K562 (cell line): ENCODE results near the gene DCLK3. TPM values are rescaled to one million over a fixed set of nuclear protein-coding genes. Genes with fewer than 3 reads are reported as not detected.

Experiments
- ATAC-seq: fragments of 200-7000 bp; cut with Tn5 transposase; 3 replicates; pipeline ENCODE4 v1.9.1; 2020; ENCODE audit warnings: moderate library complexity
- BruUV-seq: library from RNA; stranded (reverse); fragments of 400-500 nt; replicated peaks from 2 replicates; lab custom pipeline; 2021; lab: Mats Ljungman, UMichigan
- CTCF ChIA-PET: fragments of 300-600 bp; formaldehyde crosslinking; extraction: SDS; loops from one replicate; lab custom pipeline; 2021; ENCODE audit warnings: low intra/inter-chr PET ratio; lab: Yijun Ruan, JAX
- POLR2A ChIA-PET: fragments of 300-600, 350-650 bp; sonication (Branson Sonifier 250); formaldehyde crosslinking; extraction: SDS; loops from one replicate; lab custom pipeline; 2021; ENCODE audit warnings: antibody characterized with exemption, inconsistent platforms; lab: Yijun Ruan, JAX
- DNase-seq, 4 experiments: peaks; one replicate each; pipeline versions ENCODE4 v3.0.0 to v3.0.0-alpha.2; 2011 to 2018; ENCODE audit warnings: low spot score in 3 of 4, mixed read lengths in 3 of 4; ENCODE audit errors: extremely low read depth in 1 of 4
- FAIRE-seq: peaks from 2 replicates; lab custom pipeline; 2011; peaks lifted over from hg19 to GRCh38; lab: Jason Lieb, UNC
- H2AFZ ChIP-seq: 2 replicates; pipeline ENCODE4 v1.6.0; 2011; ENCODE audit warnings: low read depth, low read length, control low read depth, inconsistent platforms
- H3K27ac ChIP-seq: fragments of 200-600 bp; 3 replicates; pipeline ENCODE4 v1.8.0; 2011; ENCODE audit warnings: low read depth, mild to moderate bottlenecking, control low read depth, inconsistent platforms, low read length, moderate library complexity, mixed read lengths; ENCODE audit errors: extremely low read depth
- H3K27me3 ChIP-seq, 2 experiments: fragments of 300-600 bp in 1 of 2; 2 replicates in 1 of 2; 3 replicates in 1 of 2; pipeline versions ENCODE4 v1.6.0 to v1.8.0; 2011; ENCODE audit warnings: inconsistent platforms in 2 of 2, low read length in 2 of 2, mild to moderate bottlenecking in 1 of 2, mixed read lengths in 1 of 2, moderate library complexity in 1 of 2; ENCODE audit not compliant: control insufficient read depth in 2 of 2, insufficient read depth in 2 of 2
- H3K36me3 ChIP-seq: fragments of 300-600 bp; 3 replicates; pipeline ENCODE4 v1.8.0; 2011; ENCODE audit warnings: mild to moderate bottlenecking, low read length, inconsistent platforms; ENCODE audit not compliant: control insufficient read depth, insufficient read depth
- H3K4me1 ChIP-seq, 2 experiments: fragments of 200-600 bp in 1 of 2; replicated peaks in 1 of 2; 2 replicates in 1 of 2; 3 replicates in 1 of 2; pipeline versions ENCODE4 v1.5.1 to v1.8.0; 2011; ENCODE audit warnings: inconsistent platforms in 2 of 2, low read length in 2 of 2, mild to moderate bottlenecking in 1 of 2, mixed read lengths in 1 of 2, moderate library complexity in 1 of 2; ENCODE audit not compliant: control insufficient read depth in 2 of 2, insufficient read depth in 2 of 2
- H3K4me2 ChIP-seq: 2 replicates; pipeline ENCODE4 v1.6.1; 2011; ENCODE audit warnings: low read length, control low read depth, inconsistent platforms, mixed read lengths; ENCODE audit not compliant: insufficient read depth
- H3K4me3 ChIP-seq: fragments of 200-600 bp; sonication (generic), shearing (Covaris generic); 2 replicates; pipeline ENCODE4 v1.5.1; 2016; ENCODE audit warnings: control low read depth, inconsistent platforms
- H3K79me2 ChIP-seq: fragments of 200-600 bp; 3 replicates; pipeline ENCODE4 v1.8.0; 2011; ENCODE audit warnings: low read length, inconsistent platforms; ENCODE audit not compliant: control insufficient read depth, insufficient read depth
- H3K9ac ChIP-seq, 2 experiments: 2 replicates each; pipeline versions ENCODE4 v1.6.0 to v1.6.1; 2011; ENCODE audit warnings: low read depth in 2 of 2, low read length in 2 of 2, control low read depth in 1 of 2, inconsistent platforms in 1 of 2, mild to moderate bottlenecking in 1 of 2, mixed read lengths in 1 of 2; ENCODE audit not compliant: insufficient read depth in 1 of 2
- H3K9me1 ChIP-seq: one replicate; pipeline ENCODE4 v1.6.0; 2011; ENCODE audit warnings: inconsistent platforms, mild to moderate bottlenecking, low read length, moderate library complexity; ENCODE audit not compliant: control insufficient read depth, insufficient read depth
- H3K9me3 ChIP-seq: replicated peaks from 2 replicates; pipeline ENCODE4 v1.5.1; 2011; ENCODE audit warnings: low read depth, low read length, inconsistent platforms; ENCODE audit not compliant: control insufficient read depth, insufficient read depth
- H4K20me1 ChIP-seq: replicated peaks from 2 replicates; pipeline ENCODE4 v1.6.1; 2011; ENCODE audit warnings: low read length, inconsistent platforms, mixed read lengths; ENCODE audit not compliant: control insufficient read depth, insufficient read depth
- BCL6 ChIP-seq: fragments of 250-450 bp; sonication (Bioruptor Pico); IDR thresholded peaks from 2 replicates; pipeline ENCODE4 v1.4.0; 2020
- ESRRA ChIP-seq: fragments of 450-650 bp; IDR thresholded peaks from 2 replicates; pipeline ENCODE4 v1.6.1; 2014; ENCODE audit warnings: low read depth, mild to moderate bottlenecking, moderate library complexity, borderline replicate concordance
- GABPB2 ChIP-seq: fragments of 250-450 bp; sonication (Bioruptor Pico); conservative IDR thresholded peaks from 2 replicates; pipeline ENCODE4 v1.5.1; 2021; ENCODE audit warnings: mild to moderate bottlenecking
- HIVEP1 ChIP-seq: fragments of 250-450 bp; sonication (Bioruptor Pico); IDR thresholded peaks from 2 replicates; pipeline ENCODE4 v1.4.0; 2020; ENCODE audit warnings: mild to moderate bottlenecking
- KAT7 ChIP-seq: sonication (generic); formaldehyde crosslinking; IDR thresholded peaks from 2 replicates; pipeline ENCODE4 v1.8.0; 2022; ENCODE audit warnings: missing genetic modification reagents, mild to moderate bottlenecking, borderline replicate concordance
- NCOA1 ChIP-seq: fragments of 450-650 bp; IDR thresholded peaks from 2 replicates; pipeline ENCODE4 v1.6.1; 2016; ENCODE audit warnings: low read depth
- POU5F1 ChIP-seq: fragments of 150-350 bp; IDR thresholded peaks from 2 replicates; pipeline ENCODE4 v1.6.1; 2014; ENCODE audit warnings: borderline replicate concordance, low read length, low read depth, mild to moderate bottlenecking; ENCODE audit not compliant: partially characterized antibody
- SIN3A ChIP-seq, 2 experiments: fragments of 150-350 bp in 1 of 2; IDR thresholded peaks; 2 replicates each; pipeline ENCODE4 v1.6.1; 2011 to 2016; ENCODE audit warnings: borderline replicate concordance in 2 of 2, low read depth in 2 of 2, low read length in 2 of 2, mild to moderate bottlenecking in 2 of 2, moderate library complexity in 2 of 2; ENCODE audit not compliant: control insufficient read depth in 1 of 2
- WGBS: fragments of 100-300 bp; shearing (Covaris generic); methylation state at CpG from one replicate; pipeline ENCODE4 v1.1.6; 2016; ENCODE audit warnings: low coverage, mixed read lengths; ENCODE audit not compliant: insufficient coverage; ENCODE audit errors: missing lambda C conversion rate; 5-methylcytosine and 5-hydroxymethylcytosine counted together
- in situ Hi-C: fragments of 300-500 bp; cut with MboI; formaldehyde crosslinking; loops from 4 replicates; pipeline ENCODE4 v1.15.0; 2018; ENCODE audit warnings: inconsistent platforms, mixed read lengths
- intact Hi-C: fragments of 100-400 bp; cut with micrococcal nuclease; formaldehyde crosslinking; loops from 2 replicates; pipeline ENCODE4 v1.14.2; 2022
- polyA plus RNA-seq, 8 experiments: library from polyadenylated mRNA; depleted of rRNA in 4 of 8; stranded (reverse) in 5 of 8; unstranded in 3 of 8; fragments of >200 nt; fragmentation: Nextera tagmentation in 2 of 8; fragmentation: Illumina TruSeq in 1 of 8; extraction: Ambion mirVana in 2 of 8; extraction: Trizol in 1 of 8; gene quantifications; 2 replicates each; pipeline versions ENCODE4 v1.2.1 to v1.2.3, GENCODE V29; 2011 to 2014; ENCODE audit warnings: inconsistent platforms in 1 of 8, missing spikeins in 1 of 8
- total RNA-seq, 7 experiments: library from RNA; depleted of rRNA in 6 of 7; stranded (reverse); fragments of >200 nt in 6 of 7; fragmentation: Illumina TruSeq in 2 of 7; extraction: Trizol in 2 of 7; gene quantifications; 2 replicates each; pipeline versions ENCODE4 v1.2.1 to v1.2.3, GENCODE V29; 2011 to 2021; ENCODE audit warnings: low replicate concordance in 1 of 7
- TF ChIP-seq, protein P1 (sequence below): sonication (generic); formaldehyde crosslinking; IDR thresholded peaks from 2 replicates; pipeline ENCODE4 v1.8.0; 2022; ENCODE audit warnings: mild to moderate bottlenecking, missing genetic modification reagents
- TF ChIP-seq, protein P2 (sequence below): sonication (generic); formaldehyde crosslinking; IDR thresholded peaks from 2 replicates; pipeline ENCODE4 v1.8.1; 2023; ENCODE audit warnings: mild to moderate bottlenecking, missing genetic modification reagents

The DCLK3 gene
- total and polyA plus RNA-seq, 9 of the 15 experiments (the other 6 are each of a cell fraction or from before 2014, with no cell fraction given) = not detected

DNA sequence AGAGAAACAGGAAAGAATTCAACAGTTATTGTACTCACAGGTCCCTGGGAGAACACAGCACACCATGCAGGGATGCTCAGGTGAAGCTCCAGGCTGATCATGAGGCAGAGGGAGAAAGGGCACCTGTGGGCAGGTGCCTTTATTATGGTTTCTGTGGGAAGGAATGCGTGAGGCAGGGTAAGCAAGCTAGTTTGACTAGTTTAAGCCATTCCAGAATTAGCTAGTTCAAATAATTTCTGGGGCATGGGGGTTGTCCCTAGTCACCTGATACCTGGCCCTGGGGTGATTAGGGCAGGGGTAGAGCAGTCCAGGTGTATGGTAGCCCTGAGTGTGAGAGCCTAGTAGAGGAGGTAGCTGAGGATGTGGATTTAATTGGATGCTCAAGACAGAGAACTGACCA lies 47.9 kb upstream of the DCLK3 start:
- Histone ChIP-seq H3K9ac (no peak overlapping the region), H3K4me2 (no peak overlapping the region), H3K9me1 (no peaks in the 10 kb centered on the region), H3K27me3 (peaks cover 2 to 30% of the 10 kb centered on the region in 2 experiments; a peak in 4 of 5 replicates), H3K79me2 (no peaks in the 10 kb centered on the region), H2AFZ (no peak overlapping the region), H3K9me3 (no peaks in the 10 kb centered on the region), H3K4me1 (no peaks in the 10 kb centered on the region), H3K27ac (no peak overlapping the region), H3K36me3 (no peaks in the 10 kb centered on the region), H3K4me3 (no peak overlapping the region), H4K20me1 (no peaks in the 10 kb centered on the region)
- ChIA-PET POLR2A (interaction anchor here (0.6 to 0.7 kb wide), 2 partner anchors 37 to 426 kb away, joined by 3 read pairs; no protein-coding TSS in a partner anchor), CTCF (no interaction called here)
- TF ChIP-seq BCL6 (CRISPR knock-in tag) = no peak
- TF ChIP-seq HIVEP1 (CRISPR knock-in tag) = no peak
- no peak for TF ChIP-seq GABPB2 (CRISPR knock-in tag)
- no peak for TF ChIP-seq NCOA1
- TF ChIP-seq ESRRA = no peak
- TF ChIP-seq, protein P1, sequence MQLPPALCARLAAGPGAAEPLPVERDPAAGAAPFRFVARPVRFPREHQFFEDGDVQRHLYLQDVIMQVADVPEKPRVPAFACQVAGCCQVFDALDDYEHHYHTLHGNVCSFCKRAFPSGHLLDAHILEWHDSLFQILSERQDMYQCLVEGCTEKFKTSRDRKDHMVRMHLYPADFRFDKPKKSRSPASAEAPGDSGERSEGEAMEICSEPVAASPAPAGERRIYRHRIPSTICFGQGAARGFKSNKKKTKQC (CRISPR knock-in tag) = no peak
- no peak for TF ChIP-seq SIN3A (IDR thresholded peaks at IDR 0.05; ENCODE audit: borderline replicate concordance in 2 of 2, control insufficient read depth in 1 of 2, low read depth in 2 of 2, low read length in 2 of 2)
- no peak for TF ChIP-seq KAT7 (CRISPR knock-in tag)
- TF ChIP-seq, protein P2, sequence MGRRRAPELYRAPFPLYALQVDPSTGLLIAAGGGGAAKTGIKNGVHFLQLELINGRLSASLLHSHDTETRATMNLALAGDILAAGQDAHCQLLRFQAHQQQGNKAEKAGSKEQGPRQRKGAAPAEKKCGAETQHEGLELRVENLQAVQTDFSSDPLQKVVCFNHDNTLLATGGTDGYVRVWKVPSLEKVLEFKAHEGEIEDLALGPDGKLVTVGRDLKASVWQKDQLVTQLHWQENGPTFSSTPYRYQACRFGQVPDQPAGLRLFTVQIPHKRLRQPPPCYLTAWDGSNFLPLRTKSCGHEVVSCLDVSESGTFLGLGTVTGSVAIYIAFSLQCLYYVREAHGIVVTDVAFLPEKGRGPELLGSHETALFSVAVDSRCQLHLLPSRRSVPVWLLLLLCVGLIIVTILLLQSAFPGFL (CRISPR knock-in tag) = no peak
- TF ChIP-seq POU5F1 = no peak
- 0% methylated on average over 1 of the region's 1 CpG for WGBS
- no TSS peak for BruUV-seq
- intact Hi-C loops = loop anchor here (10.0 kb wide), 1 partner anchor 403 kb away; no protein-coding TSS in a partner anchor
- in situ Hi-C loops = no loop called here
- FAIRE-seq (no peak), ATAC-seq (no peak), DNase-seq (no peak)
